GM10248 (cell line): Measurements from ENCODE around the gene TUBGCP2.

ENCODE experiments used
- CTCF ChIA-PET: fragments of 300-600 bp; sonication (Branson Sonifier 250); formaldehyde crosslinking; extraction: SDS; loops from one replicate; lab custom pipeline; 2021; ENCODE audit warnings: antibody characterized with exemption; lab: Yijun Ruan, JAX
- POLR2A ChIA-PET: fragments of 350-650 bp; sonication (Branson Sonifier 250); formaldehyde crosslinking; extraction: SDS; loops from one replicate; lab custom pipeline; 2020; ENCODE audit warnings: antibody characterized with exemption; lab: Yijun Ruan, JAX
- DNase-seq: peaks from one replicate; pipeline ENCODE4 v3.0.0; 2012; ENCODE audit errors: extremely low spot score
- TF ChIP-seq, protein P1 (sequence below): IDR thresholded peaks from 2 replicates; pipeline ENCODE4 v1.5.1; 2012; ENCODE audit warnings: mild to moderate bottlenecking, low read depth; ENCODE audit errors: extremely low read depth, missing control alignments, control extremely low read depth

TUBGCP2 gene

DNA sequence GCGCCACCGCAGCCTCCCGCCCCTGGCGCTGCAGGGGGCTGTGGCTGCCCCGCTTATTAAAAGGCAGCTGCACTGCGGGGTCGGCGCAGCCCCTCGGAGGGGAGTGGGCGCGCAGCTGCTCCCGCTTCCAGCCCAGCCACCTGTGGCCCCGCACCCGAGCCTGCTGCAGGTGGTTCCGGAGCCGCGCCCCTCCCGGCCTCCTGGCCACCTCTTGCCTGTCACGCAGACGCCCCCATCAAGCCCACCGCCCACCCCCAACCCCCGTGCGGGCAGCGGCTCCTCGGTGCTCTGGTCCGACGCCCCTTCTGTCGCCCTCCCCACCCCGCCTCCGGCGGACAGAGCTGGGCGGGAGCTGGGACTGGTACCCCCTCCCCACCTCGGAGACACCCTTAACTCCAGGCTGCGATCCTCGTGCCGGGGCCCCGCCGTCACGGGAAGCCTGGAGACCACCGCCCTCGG, 27.5 kb upstream of the TUBGCP2 start:
- no peak for DNase-seq
- TF ChIP-seq, protein P1, sequence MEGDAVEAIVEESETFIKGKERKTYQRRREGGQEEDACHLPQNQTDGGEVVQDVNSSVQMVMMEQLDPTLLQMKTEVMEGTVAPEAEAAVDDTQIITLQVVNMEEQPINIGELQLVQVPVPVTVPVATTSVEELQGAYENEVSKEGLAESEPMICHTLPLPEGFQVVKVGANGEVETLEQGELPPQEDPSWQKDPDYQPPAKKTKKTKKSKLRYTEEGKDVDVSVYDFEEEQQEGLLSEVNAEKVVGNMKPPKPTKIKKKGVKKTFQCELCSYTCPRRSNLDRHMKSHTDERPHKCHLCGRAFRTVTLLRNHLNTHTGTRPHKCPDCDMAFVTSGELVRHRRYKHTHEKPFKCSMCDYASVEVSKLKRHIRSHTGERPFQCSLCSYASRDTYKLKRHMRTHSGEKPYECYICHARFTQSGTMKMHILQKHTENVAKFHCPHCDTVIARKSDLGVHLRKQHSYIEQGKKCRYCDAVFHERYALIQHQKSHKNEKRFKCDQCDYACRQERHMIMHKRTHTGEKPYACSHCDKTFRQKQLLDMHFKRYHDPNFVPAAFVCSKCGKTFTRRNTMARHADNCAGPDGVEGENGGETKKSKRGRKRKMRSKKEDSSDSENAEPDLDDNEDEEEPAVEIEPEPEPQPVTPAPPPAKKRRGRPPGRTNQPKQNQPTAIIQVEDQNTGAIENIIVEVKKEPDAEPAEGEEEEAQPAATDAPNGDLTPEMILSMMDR = no peak
- ChIA-PET POLR2A (no interaction called here), CTCF (no interaction called here)

DNA sequence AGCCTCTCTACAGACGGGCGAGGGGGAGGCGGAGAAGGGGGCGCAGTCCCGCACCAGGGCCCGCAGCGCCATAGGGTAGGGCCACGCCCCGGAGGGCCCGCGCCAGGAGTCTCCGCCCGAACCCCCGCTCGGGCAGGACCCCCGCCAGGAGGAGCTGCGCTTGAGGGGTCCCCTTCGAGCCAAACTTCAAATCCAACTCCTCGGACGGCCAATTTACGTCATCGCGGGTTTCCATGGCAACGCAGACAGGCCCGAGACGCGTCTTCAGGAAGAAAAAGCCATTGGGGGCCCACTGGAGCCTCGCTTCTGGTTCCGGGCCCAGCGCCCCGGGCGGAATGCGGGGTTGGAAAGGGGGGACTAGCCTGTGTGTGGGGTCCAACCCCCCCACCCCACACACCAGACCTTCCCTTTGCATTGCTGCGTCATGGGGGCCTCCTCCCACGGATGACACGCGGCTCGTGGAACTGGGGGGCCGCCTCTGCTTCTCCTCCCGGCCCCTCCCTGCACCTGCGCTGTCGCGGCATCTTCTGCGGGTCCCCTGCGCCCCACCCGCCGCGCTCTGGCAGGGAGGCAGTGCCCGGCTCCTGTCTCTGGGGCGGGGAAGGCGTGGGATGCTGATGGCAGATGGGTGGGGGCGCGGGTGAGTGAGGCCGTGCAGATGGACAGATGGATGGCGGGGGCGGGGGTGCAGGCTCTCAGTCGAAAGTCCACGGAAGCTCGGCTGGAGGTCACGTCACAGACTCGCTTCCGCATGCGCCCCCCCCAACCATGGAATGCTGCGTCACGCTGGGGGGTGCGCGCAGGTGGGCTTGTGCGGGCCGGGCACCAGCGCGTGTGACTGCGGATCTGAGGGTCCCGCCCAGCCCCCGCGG, 26.8 kb upstream of the TUBGCP2 start:
- POLR2A ChIA-PET = no interaction called here
- DNase-seq = peak; percentile 67
- TF ChIP-seq, protein P1 = no peak
- CTCF ChIA-PET = no interaction called here

DNA sequence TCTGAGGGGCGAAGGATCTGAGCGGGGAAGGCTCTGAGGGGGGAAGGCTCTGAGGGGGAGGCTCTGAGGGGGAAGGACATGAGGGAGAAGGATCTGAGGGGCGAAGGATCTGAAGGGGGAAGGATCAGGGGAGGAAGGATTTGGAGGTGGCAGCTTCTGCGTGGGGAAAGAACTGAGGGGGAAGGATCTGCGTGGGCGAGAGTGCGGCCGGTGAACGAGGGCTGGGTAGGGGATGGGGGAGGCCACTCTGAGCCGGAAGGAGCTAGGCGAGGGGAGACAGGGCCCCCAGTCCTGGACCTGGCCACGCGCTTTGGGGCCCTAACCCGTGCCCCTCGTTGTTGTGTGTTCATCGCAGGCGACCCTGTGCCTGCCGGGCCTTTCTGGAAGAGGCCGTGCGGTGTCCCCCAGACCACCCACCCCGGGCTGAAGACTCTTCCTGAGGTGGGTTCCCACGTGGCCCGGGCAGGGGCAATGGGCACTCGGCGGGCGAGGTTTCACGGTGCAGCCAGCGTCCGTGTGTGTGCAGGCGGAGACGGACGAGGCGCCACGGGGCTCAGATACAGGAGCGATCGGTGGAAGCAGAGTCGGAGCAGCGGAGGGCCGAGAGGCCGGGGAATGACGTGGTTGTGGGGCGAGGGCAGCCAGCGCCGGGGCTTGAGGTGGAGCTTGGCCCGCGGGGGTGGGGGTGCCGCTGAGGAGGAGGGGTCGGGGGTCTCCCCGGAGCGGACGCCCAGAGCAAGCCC, 26.0 kb upstream of the TUBGCP2 start:
- ChIA-PET POLR2A (no interaction called here), CTCF (no interaction called here)
- TF ChIP-seq, protein P1 = no peak
- no peak for DNase-seq

DNA sequence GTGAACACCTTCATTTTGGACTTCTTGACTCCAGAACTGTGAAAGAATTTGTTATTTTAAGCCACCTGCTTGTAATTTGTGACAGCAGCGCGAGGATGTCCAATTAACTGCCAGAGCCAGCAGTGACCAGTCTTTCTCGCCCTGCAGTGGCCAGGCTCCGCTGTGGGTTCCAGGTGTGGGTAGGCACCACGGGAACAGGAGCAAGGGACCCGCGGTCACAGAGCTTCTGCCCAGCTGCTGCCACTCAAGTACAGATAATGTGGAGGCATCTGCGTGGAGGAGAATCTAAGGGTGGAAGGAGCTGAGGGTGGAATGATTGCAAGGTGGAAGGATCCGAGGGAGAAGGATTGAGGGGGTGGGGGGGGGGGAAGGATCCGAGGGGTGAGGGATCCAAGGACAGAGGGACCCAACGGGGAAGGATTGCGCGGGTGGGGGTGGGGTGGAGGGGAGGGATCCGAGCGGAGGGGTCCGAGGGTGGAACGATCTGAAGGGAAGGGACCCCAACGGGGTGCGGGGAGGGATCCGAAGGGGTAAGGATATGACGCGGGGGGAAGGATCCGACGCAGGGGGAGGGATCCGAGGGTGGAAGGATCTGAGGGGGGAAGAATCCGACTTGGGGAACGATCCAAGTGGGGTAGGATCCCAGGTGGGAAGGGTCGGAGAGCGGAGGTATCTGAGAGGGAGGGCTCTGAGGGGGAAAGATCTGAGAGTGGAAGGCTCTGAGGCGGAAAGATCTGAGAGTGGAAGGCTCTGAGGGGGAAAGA, 24.4 kb upstream of the TUBGCP2 start:
- ChIA-PET POLR2A (no interaction called here), CTCF (interaction anchor here (2.6 kb wide), 1 partner anchor 19 kb away, joined by 6 read pairs; no protein-coding TSS in a partner anchor)
- TF ChIP-seq, protein P1 = no peak
- DNase-seq = no peak

DNA sequence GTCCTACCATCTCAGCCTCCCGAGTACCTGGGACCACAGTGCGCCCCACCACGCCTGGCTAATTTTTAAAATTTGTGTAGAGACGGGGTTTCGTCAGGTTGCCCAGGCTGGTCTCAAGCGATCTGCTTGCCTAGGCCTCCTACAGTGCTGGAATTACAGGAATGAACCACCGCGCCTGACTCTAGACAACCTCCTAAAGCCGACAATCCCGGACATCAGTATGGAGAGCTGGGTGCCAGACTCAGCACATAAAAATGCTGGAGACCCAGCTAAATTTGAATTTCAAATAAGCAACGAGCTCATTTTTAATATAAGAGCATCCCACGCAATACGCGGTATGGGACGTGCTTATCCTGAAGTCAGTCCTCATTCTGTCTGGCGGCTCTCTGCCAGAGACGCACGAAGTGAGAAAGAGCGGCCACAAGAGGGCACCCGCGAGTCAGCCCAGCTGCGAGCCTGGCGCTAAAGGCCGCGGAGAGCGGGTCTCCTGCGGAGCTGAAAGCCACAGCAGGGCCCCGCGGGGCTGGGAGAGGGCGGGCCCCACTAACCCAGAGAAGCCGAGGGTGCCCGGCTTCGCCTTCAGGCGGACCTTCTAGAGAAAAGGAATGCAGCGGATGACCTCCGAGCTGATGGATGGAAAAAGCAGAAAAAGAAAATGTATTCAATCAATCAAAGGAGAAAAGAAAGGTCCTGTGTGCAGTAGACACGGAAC, 21.0 kb upstream of the TUBGCP2 start:
- peak; percentile 87 for DNase-seq
- ChIA-PET POLR2A (no interaction called here), CTCF (interaction anchor here (0.7 to 3.6 kb wide), 45 partner anchors 10 to 675 kb away, joined by 3 to 44 read pairs (median 5); partner anchors contain the start of genes FUOM and PRAP1)
- TF ChIP-seq, protein P1 = peak; percentile 95
